Measurements from ENCODE around the gene POLR1E. TPM values are rescaled to one million over a fixed set of nuclear protein-coding genes. Genes with fewer than 3 reads are reported as not detected.

The POLR1E gene
- total RNA-seq, 1 experiment from 2014 or later: 60.9 TPM

- no peaks in the 10 kb centered on the region for H3K9me3 ChIP-seq (ENCODE audit: control insufficient read depth in 1 of 2, insufficient read depth in 1 of 2, low read depth in 1 of 2, low read length in 2 of 2)
- no peak overlapping the region for H3K4me2 ChIP-seq (ENCODE audit: low read length)
- no peak overlapping the region for H3K9ac ChIP-seq (ENCODE audit: low read length)
- ChIA-PET POLR2A (no interaction called here), CTCF (no interaction called here), RAD21 (ENCODE audit: low non-redundant PET in 1 of 2, low total read pairs in 2 of 2, uncharacterized antibody in 2 of 2, unreplicated experiment in 2 of 2) (no interaction called here)
- intact Hi-C loops (cut with micrococcal nuclease): no loop called here
- no peaks in the 10 kb centered on the region for H3K27me3 ChIP-seq (ENCODE audit: insufficient read depth, low read length)
- peaks cover 47 to 74% of the 10 kb centered on the region in 2 experiments; a peak in 3 of 4 replicates for H3K36me3 ChIP-seq (ENCODE audit: control insufficient read depth in 1 of 2, insufficient read depth in 2 of 2, low read length in 2 of 2)
- no peak overlapping the region for H3K4me3 ChIP-seq (replicated peaks in 1 of 2; ENCODE audit: low read depth in 1 of 2, low read length in 2 of 2)
- no peaks in the 10 kb centered on the region for H3K9me2 ChIP-seq (ENCODE audit: insufficient read depth)
- DNase-seq (ENCODE audit: low read depth, low spot score) (no peak), ATAC-seq (no peak)
- H4K20me1 ChIP-seq (ENCODE audit: insufficient read depth): peaks cover 11% of the 10 kb centered on the region; the same call in 1 of the 2 replicates
- H3K4me1 ChIP-seq (ENCODE audit: control insufficient read depth in 1 of 2, insufficient read depth in 2 of 2, low read length in 2 of 2): peaks cover 3 to 11% of the 10 kb centered on the region in 2 experiments; a peak in 3 of 4 replicates
- TF ChIP-seq RAD21 (IDR thresholded peaks at IDR 0.05; ENCODE audit: low read depth): no peak
- TF ChIP-seq, protein P1, sequence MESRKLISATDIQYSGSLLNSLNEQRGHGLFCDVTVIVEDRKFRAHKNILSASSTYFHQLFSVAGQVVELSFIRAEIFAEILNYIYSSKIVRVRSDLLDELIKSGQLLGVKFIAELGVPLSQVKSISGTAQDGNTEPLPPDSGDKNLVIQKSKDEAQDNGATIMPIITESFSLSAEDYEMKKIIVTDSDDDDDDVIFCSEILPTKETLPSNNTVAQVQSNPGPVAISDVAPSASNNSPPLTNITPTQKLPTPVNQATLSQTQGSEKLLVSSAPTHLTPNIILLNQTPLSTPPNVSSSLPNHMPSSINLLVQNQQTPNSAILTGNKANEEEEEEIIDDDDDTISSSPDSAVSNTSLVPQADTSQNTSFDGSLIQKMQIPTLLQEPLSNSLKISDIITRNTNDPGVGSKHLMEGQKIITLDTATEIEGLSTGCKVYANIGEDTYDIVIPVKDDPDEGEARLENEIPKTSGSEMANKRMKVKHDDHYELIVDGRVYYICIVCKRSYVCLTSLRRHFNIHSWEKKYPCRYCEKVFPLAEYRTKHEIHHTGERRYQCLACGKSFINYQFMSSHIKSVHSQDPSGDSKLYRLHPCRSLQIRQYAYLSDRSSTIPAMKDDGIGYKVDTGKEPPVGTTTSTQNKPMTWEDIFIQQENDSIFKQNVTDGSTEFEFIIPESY (IDR thresholded peaks at IDR 0.05; ENCODE audit: extremely low read depth, insufficient replicate concordance, low read length): no peak
- TF ChIP-seq SIN3A (IDR thresholded peaks at IDR 0.05; ENCODE audit: low read depth): no peak
- TF ChIP-seq JUND (IDR thresholded peaks at IDR 0.05): no peak
- TF ChIP-seq YY1 (IDR thresholded peaks at IDR 0.05; ENCODE audit: extremely low read depth, insufficient replicate concordance, low read depth, low read length): no peak
- TF ChIP-seq FOSL1 (IDR thresholded peaks at IDR 0.05; ENCODE audit: low read depth): no peak
- no peak for TF ChIP-seq REST (IDR thresholded peaks at IDR 0.05; ENCODE audit: low read depth)
- H2AFZ ChIP-seq (ENCODE audit: low read depth, low read length, poor library complexity, severe bottlenecking): no peak overlapping the region
- peaks cover 92% of the 10 kb centered on the region for H3K79me2 ChIP-seq (ENCODE audit: insufficient read depth, low read length)
- BruUV-seq (replicated peaks): no TSS peak
- no peak overlapping the region for H3K27ac ChIP-seq (ENCODE audit: low read depth, low read length)
Measured at GRCh38 chr9:37491939-37492338, 6.2 kb downstream of the POLR1E start.
